GM12875 (cell line): ENCODE measurements around the gene AIPL1.

Experiments used
- H3K4me3 ChIP-seq: one replicate; pipeline ENCODE4 v1.5.1; 2011; ENCODE audit warnings: low read depth, low read length, control low read depth
- CTCF ChIP-seq: IDR thresholded peaks from 2 replicates; pipeline ENCODE4 v1.5.1; 2011; ENCODE audit warnings: low read depth, mild to moderate bottlenecking, control low read depth, inconsistent platforms, low read length, moderate library complexity, borderline replicate concordance; ENCODE audit not compliant: insufficient read depth

Gene AIPL1

GRCh38 chr17:6381526-6382465 lies 53.1 kb downstream of the AIPL1 start:
- H3K4me3 ChIP-seq, result no peak overlapping the region
- TF ChIP-seq CTCF, result no peak

- no peak for TF ChIP-seq CTCF
Measured at GRCh38 chr17:6380915-6381438, 53.9 kb downstream of the AIPL1 start.

GRCh38 chr17:6377906-6378305 lies 57.0 kb downstream of the AIPL1 start:
- no peak for TF ChIP-seq CTCF
- H3K4me3 ChIP-seq, result no peak overlapping the region

More at GRCh38 chr17:6380915-6381438, 53.9 kb downstream of the AIPL1 start:
- H3K4me3 ChIP-seq, result no peak overlapping the region

GRCh38 chr17:6376931-6377361 lies 58.0 kb downstream of the AIPL1 start:
- H3K4me3 ChIP-seq, result no peak overlapping the region
- TF ChIP-seq CTCF, result no peak

- no peak for TF ChIP-seq CTCF
- no peak overlapping the region for H3K4me3 ChIP-seq
Measured at GRCh38 chr17:6374761-6375312, 60.1 kb downstream of the AIPL1 start.

- H3K4me3 ChIP-seq, result no peak overlapping the region
- no peak for TF ChIP-seq CTCF
Measured at GRCh38 chr17:6374271-6374691, 60.6 kb downstream of the AIPL1 start.
